ENCODE data around the gene TIGD3.

- TF ChIP-seq, protein P1, sequence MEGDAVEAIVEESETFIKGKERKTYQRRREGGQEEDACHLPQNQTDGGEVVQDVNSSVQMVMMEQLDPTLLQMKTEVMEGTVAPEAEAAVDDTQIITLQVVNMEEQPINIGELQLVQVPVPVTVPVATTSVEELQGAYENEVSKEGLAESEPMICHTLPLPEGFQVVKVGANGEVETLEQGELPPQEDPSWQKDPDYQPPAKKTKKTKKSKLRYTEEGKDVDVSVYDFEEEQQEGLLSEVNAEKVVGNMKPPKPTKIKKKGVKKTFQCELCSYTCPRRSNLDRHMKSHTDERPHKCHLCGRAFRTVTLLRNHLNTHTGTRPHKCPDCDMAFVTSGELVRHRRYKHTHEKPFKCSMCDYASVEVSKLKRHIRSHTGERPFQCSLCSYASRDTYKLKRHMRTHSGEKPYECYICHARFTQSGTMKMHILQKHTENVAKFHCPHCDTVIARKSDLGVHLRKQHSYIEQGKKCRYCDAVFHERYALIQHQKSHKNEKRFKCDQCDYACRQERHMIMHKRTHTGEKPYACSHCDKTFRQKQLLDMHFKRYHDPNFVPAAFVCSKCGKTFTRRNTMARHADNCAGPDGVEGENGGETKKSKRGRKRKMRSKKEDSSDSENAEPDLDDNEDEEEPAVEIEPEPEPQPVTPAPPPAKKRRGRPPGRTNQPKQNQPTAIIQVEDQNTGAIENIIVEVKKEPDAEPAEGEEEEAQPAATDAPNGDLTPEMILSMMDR (IDR thresholded peaks at IDR 0.05; ENCODE audit: low read length): peak; percentile 65
- TF ChIP-seq EZH2phosphoT487 (IDR thresholded peaks at IDR 0.05; ENCODE audit: low read length): no peak
Observed at GRCh38 chr11:65366340-65366773, 11.8 kb downstream of the TIGD3 start.

Measured in MM.1S (cell line).